ENCODE results near the gene ADARB1.

GRCh38 chr21:45215213-45215612 lies 140.8 kb downstream of the ADARB1 start:
- no peak for TF ChIP-seq CTCF (tag by site-specific recombination; IDR thresholded peaks at IDR 0.05)
- no peak for TF ChIP-seq ZNF639 (tag by site-specific recombination; IDR thresholded peaks at IDR 0.05)
